Measurements from ENCODE around the gene HOXC6. TPM values are rescaled to one million over a fixed set of nuclear protein-coding genes. Genes with fewer than 3 reads are reported as not detected.

HOXC6 gene
- polyA plus RNA-seq, 1 experiment, result 0.02 TPM

GRCh38 chr12:54042970-54043853, 15.0 kb downstream of the HOXC6 start:
- POLR2A ChIA-PET, result no interaction called here
- DNase-seq (ENCODE audit: low read depth, low spot score), result no peak
- Histone ChIP-seq H3K27me3 (ENCODE audit: control insufficient read depth, insufficient read depth, low read length) (peaks cover 73% of the 10 kb centered on the region), H3K9me3 (ENCODE audit: control insufficient read depth, insufficient read depth, low read length) (peaks cover 5% of the 10 kb centered on the region; the same call in 1 of the 2 replicates), H3K27ac (ENCODE audit: low read depth, low read length) (no peak overlapping the region), H3K4me3 (ENCODE audit: low read depth, low read length) (no peak overlapping the region)
- CTCF ChIA-PET, result no interaction called here
- no peak for TF ChIP-seq CTCF (IDR thresholded peaks at IDR 0.05; ENCODE audit: low read depth, low read length)

- ChIA-PET CTCF (no interaction called here), POLR2A (no interaction called here)
- peaks cover 72% of the 10 kb centered on the region for H3K27me3 ChIP-seq (ENCODE audit: control insufficient read depth, insufficient read depth, low read length)
Observed at GRCh38 chr12:54044425-54045103, 16.3 kb downstream of the HOXC6 start.

GRCh38 chr12:54045401-54045800, 17.2 kb downstream of the HOXC6 start:
- Histone ChIP-seq H3K4me3 (ENCODE audit: low read depth, low read length) (no peak overlapping the region), H3K9me3 (ENCODE audit: control insufficient read depth, insufficient read depth, low read length) (peaks cover 5% of the 10 kb centered on the region; the same call in 1 of the 2 replicates), H3K27me3 (ENCODE audit: control insufficient read depth, insufficient read depth, low read length) (peaks cover 73% of the 10 kb centered on the region), H3K27ac (ENCODE audit: low read depth, low read length) (no peak overlapping the region)
- no peak for TF ChIP-seq CTCF (IDR thresholded peaks at IDR 0.05; ENCODE audit: low read depth, low read length)
- ChIA-PET POLR2A (no interaction called here), CTCF (no interaction called here)
- DNase-seq (ENCODE audit: low read depth, low spot score), result no peak

More at GRCh38 chr12:54044425-54045103, 16.3 kb downstream of the HOXC6 start:
- no peak for TF ChIP-seq CTCF (IDR thresholded peaks at IDR 0.05; ENCODE audit: low read depth, low read length)
- H3K4me3 ChIP-seq (ENCODE audit: low read depth, low read length), result no peak overlapping the region
- H3K27ac ChIP-seq (ENCODE audit: low read depth, low read length), result no peak overlapping the region
- peaks cover 5% of the 10 kb centered on the region; the same call in 1 of the 2 replicates for H3K9me3 ChIP-seq (ENCODE audit: control insufficient read depth, insufficient read depth, low read length)
- no peak for DNase-seq (ENCODE audit: low read depth, low spot score)

DNA sequence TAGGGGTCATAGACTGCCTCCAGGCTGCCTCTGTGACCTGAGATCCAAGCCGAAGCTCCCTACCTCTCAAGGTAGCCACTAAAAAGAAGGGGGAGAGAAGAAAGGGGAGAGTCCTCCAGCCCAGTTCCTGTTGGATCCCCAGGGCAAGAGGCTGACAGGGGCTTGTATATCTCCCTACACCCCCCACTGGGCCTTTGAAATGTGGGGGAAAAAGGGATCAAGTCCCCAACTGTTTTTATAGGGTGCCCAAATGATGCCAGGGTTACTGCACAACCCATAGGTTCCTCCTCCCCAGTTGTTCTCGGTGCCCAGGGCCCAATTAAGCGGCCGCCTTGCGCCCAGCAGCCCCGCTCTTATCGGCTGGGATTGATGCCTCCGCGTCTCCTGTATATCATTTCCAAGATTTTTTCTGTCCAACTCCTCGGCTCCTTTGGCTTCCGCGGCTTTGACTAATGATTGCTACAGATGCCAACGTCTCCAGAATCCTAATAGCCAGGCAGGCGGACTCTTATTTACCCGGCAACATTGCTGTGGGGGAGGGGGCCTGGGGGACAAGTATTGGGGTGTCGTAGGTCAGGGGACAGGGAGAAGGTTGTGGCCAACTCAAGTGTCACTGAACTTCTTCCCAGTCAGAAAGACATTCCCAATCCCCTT, 17.8 kb downstream of the HOXC6 start:
- ChIA-PET CTCF (no interaction called here), POLR2A (no interaction called here)
- DNase-seq (ENCODE audit: low read depth, low spot score), result no peak
- Histone ChIP-seq H3K27me3 (ENCODE audit: control insufficient read depth, insufficient read depth, low read length) (peaks cover 75% of the 10 kb centered on the region), H3K4me3 (ENCODE audit: low read depth, low read length) (no peak overlapping the region), H3K27ac (ENCODE audit: low read depth, low read length) (no peak overlapping the region), H3K9me3 (ENCODE audit: control insufficient read depth, insufficient read depth, low read length) (peaks cover 5% of the 10 kb centered on the region; the same call in 1 of the 2 replicates)
- no peak for TF ChIP-seq CTCF (IDR thresholded peaks at IDR 0.05; ENCODE audit: low read depth, low read length)

Measured in AG04450 (cell line).